Spleen (tissue), 11 donors: ENCODE data around the gene PRPSAP1. TPM values are rescaled to one million over a fixed set of nuclear protein-coding genes. Genes with fewer than 3 reads are reported as not detected.
A peak's percentile ranks its signal among the peaks of the same experiment; 100 is the strongest.

Source experiments
- DNase-seq: peaks from one replicate; pipeline ENCODE4 v3.0.0-alpha.2; 2020
- H3K27ac ChIP-seq, 8 donors: fragments of 200-600 bp; sonication (generic) in 7 of 8; 1 replicate in 4 of 8; 2 replicates in 4 of 8; pipeline versions ENCODE4 v1.5.0 to v1.8.0; 2016 to 2021; ENCODE audit warnings: inconsistent platforms in 4 of 8, mild to moderate bottlenecking in 4 of 8, moderate library complexity in 1 of 8
- H3K27me3 ChIP-seq, 7 donors: fragments of 200-600 bp; sonication (generic) in 6 of 7; replicated peaks in 1 of 7; 1 replicate in 4 of 7; 2 replicates in 3 of 7; pipeline versions ENCODE4 v1.5.0 to v1.8.0; 2016 to 2021; ENCODE audit warnings: inconsistent platforms in 3 of 7, mild to moderate bottlenecking in 1 of 7
- H3K36me3 ChIP-seq, 6 donors: fragments of 200-600 bp; sonication (generic) in 5 of 6; 1 replicate in 4 of 6; 2 replicates in 2 of 6; pipeline versions ENCODE4 v1.5.0 to v1.8.0; 2016 to 2021; ENCODE audit warnings: inconsistent platforms in 2 of 6
- H3K4me1 ChIP-seq, 6 donors: fragments of 200-600 bp; sonication (generic) in 5 of 6; 1 replicate in 3 of 6; 2 replicates in 3 of 6; pipeline versions ENCODE4 v1.5.0 to v1.8.0; 2016 to 2021; ENCODE audit warnings: inconsistent platforms in 3 of 6
- H3K4me3 ChIP-seq, 8 donors: fragments of 200-600 bp; sonication (generic) in 7 of 8; 1 replicate in 4 of 8; 2 replicates in 4 of 8; pipeline versions ENCODE4 v1.5.0 to v1.8.0; 2016 to 2021; ENCODE audit warnings: inconsistent platforms in 4 of 8, mild to moderate bottlenecking in 4 of 8, moderate library complexity in 2 of 8
- H3K9me3 ChIP-seq, 8 donors: fragments of 200-600 bp; sonication (generic) in 7 of 8; 1 replicate in 4 of 8; 2 replicates in 4 of 8; pipeline versions ENCODE4 v1.5.0 to v1.8.0; 2016 to 2021; ENCODE audit warnings: inconsistent platforms in 4 of 8
- POLR2A ChIP-seq, 3 donors: fragments of 450-650 bp; IDR thresholded peaks; one replicate each; pipeline ENCODE4 v1.5.1; 2017; ENCODE audit warnings: antibody characterized with exemption in 3 of 3, mild to moderate bottlenecking in 1 of 3
- POLR2AphosphoS5 ChIP-seq, 3 donors: sonication (generic); formaldehyde crosslinking; IDR thresholded peaks; one replicate each; pipeline ENCODE4 v1.5.1; 2017; ENCODE audit warnings: antibody characterized with exemption in 3 of 3
- WGBS, 5 donors: extraction: QIAGEN DNeasy Blood & Tissue Kit in 3 of 5; methylation state at CpG; one replicate each; pipeline versions ENCODE4 v1.1.5 to v1.1.7; 2013 to 2018; 5-methylcytosine and 5-hydroxymethylcytosine counted together
- intact Hi-C: fragments of 100-400 bp; cut with DNase I; formaldehyde crosslinking; loops from one replicate; pipeline ENCODE4 v1.15.0; 2023; ENCODE audit warnings: low total_unique reads
- polyA plus RNA-seq, 3 donors: library from polyadenylated mRNA; stranded (reverse); fragments of 200-250 nt; gene quantifications; one replicate each; pipeline ENCODE4 v1.2.1, GENCODE V29; 2013
- total RNA-seq, 7 donors: library from RNA; depleted of rRNA in 3 of 7; stranded (reverse); fragments of >200 nt in 3 of 7; fragmentation: NEBNext Ultra II Directional in 4 of 7; extraction: Animal tissue kit (Norgen Biotek cat#: 25700) in 4 of 7; gene quantifications; one replicate each; pipeline versions ENCODE4 v1.1.0 to v1.2.1, GENCODE V29; 2016 to 2021
- TF ChIP-seq, protein P1 (sequence below), 11 experiments: fragments of 200-600 bp in 7 of 11; fragments of 450-650 bp in 4 of 11; sonication (generic) in 4 of 11; IDR thresholded peaks in 8 of 11; conservative IDR thresholded peaks in 3 of 11; 1 replicate in 7 of 11; 2 replicates in 4 of 11; pipeline versions ENCODE4 v1.4.0 to v1.8.0; 2016 to 2021; ENCODE audit warnings: antibody characterized with exemption in 11 of 11, inconsistent platforms in 4 of 11, mild to moderate bottlenecking in 1 of 11
- donor health status: healthy with polysubstance abuse.
- donor health status: DM: no; HTN: no; CAD: no; lungs with moderate emphysema.
- donor health status: DM: no; HTN: no; CAD: no.
- donor health status: Bipolar disorder and iron deficiency.
- donor health status: healthy.
- donor health status: DM: no; HTN: no; CAD: no.
- donor health status: DM: yes; HTN: yes; CAD: no.

PRPSAP1 gene
- total and polyA plus RNA-seq, 10 donors = 17.5 to 54.1 (median 35.8) TPM

DNA sequence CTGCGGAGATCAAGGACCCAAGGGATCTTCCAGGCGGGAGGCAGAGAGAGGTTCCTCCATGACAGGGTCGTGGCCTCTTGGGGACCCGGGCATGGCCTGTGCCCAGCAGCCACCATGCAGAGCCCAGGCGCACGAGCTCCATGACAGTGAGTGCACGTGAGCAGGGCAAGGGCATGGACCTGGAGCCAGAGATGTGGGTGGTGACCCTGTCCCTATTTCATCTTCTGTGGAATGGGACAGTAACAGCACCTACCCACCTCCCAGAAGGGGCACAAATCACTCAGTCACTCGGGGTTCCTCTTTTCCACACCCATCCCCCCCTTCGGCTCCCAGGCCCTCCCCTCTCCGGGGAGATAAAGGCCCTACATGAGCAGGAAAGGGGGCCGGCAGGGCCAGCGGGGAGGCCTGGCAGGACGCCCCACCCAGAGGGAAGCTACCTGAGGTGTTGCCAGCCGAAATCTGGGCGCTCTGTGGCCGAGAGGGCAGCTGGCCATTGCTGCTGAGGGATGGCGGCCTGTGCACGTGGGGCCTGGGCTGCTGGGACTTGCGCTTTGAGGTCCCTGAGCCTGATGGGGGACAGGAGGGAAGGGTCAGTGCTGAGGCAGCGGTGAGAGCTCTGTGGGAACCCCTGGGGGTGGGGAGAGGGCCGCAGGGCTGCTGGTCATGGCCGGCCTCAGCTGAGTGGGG, 78.2 kb downstream of the PRPSAP1 start:
- TF ChIP-seq POLR2A (IDR thresholded peaks at IDR 0.05) = no peak
- peak in 1 of 3 donors; percentile 39 for TF ChIP-seq POLR2AphosphoS5 (IDR thresholded peaks at IDR 0.05)
- Histone ChIP-seq H3K4me1 (peaks cover 29 to 72% (median 56%) of the 10 kb centered on the region in 6 donors), H3K27me3 (no peaks in the 10 kb centered on the region), H3K4me3 (no peak overlapping the region), H3K36me3 (peaks cover 0 to 11% (median 5%) of the 10 kb centered on the region in 6 donors), H3K9me3 (no peaks in the 10 kb centered on the region), H3K27ac (peak overlapping the region in 1 of 8 donors; percentile 31)
- peak; percentile 79 for DNase-seq
- WGBS, 5 donors = 83 to 93% (median 86%) methylated on average over 8 to 22 of the region's 22 CpGs
- intact Hi-C loops = no loop called here

DNA sequence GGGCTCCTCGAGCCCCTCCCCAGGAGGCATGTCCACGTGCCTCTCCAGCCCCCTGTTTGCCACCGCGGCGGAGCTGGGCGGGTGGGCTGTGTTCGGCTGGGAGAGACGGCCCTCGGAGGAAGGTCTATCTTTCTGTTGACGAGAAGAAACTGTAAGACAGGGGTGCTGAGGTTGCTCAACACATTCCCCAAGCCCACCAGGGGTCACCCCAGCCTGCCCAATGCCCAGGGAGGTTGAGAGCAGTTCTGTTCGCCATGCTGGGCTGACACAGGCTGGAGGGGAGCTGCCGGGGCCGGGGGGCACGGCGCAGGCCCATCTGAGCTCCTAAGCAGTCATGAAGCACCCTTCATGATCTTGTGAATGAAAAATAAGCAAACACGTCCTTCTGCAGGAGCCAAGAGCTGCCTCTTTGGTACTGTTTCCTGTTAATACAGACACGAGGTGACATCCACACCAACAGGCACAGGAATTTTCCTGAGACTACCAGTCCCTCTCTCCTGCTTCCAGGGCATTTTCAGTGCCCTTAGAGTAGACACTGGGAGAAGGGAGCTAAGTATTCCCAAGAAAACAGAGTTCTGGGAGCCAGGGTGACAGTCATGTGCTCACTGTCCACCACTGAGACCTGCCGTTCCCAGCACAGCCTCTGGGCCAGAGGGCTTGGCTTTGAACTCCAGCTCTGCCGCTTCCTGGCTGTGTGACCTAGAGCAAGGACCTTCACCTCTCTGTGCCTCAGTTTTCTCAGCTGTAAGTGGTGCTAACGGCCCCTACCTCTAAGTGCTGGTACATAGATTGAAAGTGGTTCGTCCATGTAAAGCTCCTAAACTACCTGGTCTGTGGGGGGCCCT, 79.4 kb downstream of the PRPSAP1 start:
- peak; percentile 80 for DNase-seq
- Histone ChIP-seq H3K9me3 (no peaks in the 10 kb centered on the region), H3K27ac (peak overlapping the region in 7 of 8 donors; percentile 27 to 99 (median 99)), H3K4me3 (no peak overlapping the region), H3K36me3 (peaks cover 0 to 23% (median 14%) of the 10 kb centered on the region in 6 donors), H3K27me3 (no peaks in the 10 kb centered on the region), H3K4me1 (peaks cover 41 to 79% (median 65%) of the 10 kb centered on the region in 6 donors)
- intact Hi-C loops = no loop called here
- no peak for TF ChIP-seq POLR2A (IDR thresholded peaks at IDR 0.05)
- TF ChIP-seq, protein P1, sequence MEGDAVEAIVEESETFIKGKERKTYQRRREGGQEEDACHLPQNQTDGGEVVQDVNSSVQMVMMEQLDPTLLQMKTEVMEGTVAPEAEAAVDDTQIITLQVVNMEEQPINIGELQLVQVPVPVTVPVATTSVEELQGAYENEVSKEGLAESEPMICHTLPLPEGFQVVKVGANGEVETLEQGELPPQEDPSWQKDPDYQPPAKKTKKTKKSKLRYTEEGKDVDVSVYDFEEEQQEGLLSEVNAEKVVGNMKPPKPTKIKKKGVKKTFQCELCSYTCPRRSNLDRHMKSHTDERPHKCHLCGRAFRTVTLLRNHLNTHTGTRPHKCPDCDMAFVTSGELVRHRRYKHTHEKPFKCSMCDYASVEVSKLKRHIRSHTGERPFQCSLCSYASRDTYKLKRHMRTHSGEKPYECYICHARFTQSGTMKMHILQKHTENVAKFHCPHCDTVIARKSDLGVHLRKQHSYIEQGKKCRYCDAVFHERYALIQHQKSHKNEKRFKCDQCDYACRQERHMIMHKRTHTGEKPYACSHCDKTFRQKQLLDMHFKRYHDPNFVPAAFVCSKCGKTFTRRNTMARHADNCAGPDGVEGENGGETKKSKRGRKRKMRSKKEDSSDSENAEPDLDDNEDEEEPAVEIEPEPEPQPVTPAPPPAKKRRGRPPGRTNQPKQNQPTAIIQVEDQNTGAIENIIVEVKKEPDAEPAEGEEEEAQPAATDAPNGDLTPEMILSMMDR (IDR thresholded peaks at IDR 0.05 in 8 of 11, conservative IDR thresholded peaks at IDR 0.05 in 3 of 11) = no peak
- TF ChIP-seq POLR2AphosphoS5 (IDR thresholded peaks at IDR 0.05) = peak in 2 of 3 donors; percentile 5 to 74
- WGBS, 5 donors = 51 to 71% (median 65%) methylated on average over 10 to 21 of the region's 21 CpGs

DNA sequence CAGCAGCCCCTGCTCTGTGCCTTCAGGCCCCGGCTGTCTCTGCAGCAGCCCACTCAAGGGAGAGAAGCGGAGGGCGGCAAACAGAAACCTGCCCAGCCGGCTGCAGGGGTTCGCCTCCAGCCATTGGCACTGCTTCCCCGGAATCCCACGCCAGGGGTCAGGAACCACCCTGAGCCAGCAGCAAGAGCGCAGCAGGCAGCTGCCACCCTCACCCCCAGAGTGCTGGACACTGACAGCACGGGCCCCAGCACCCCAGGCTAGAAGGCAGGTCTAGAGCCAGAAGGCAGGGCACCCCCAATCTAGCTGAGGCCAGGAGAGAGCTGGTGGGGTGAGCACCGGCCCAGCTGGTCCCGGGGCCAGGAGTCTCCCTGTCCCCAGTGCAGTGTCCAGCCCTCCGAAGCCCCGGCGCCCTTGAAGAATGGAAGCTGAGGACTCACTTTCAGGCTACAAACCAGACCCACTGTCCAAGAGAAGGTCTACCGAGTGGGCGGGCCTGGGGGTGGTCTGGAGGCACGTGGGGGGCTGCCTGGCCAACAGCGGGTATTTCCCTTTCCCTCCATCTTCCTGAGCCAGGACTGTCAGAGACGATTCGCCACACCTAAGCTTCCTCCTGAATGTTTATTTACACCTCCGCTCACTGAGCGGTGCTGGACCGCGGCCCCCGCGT, 80.1 kb downstream of the PRPSAP1 start:
- 71 to 82% (median 75%) methylated on average over 19 to 26 of the region's 26 CpGs for WGBS, 5 donors
- intact Hi-C loops = no loop called here

More for the DNA sequence above, 80.1 kb downstream of the PRPSAP1 start:
- peak; percentile 86 for DNase-seq
- TF ChIP-seq, protein P1 (IDR thresholded peaks at IDR 0.05 in 8 of 11, conservative IDR thresholded peaks at IDR 0.05 in 3 of 11) = no peak
- TF ChIP-seq POLR2AphosphoS5 (IDR thresholded peaks at IDR 0.05) = peak in 2 of 3 donors; percentile 23 to 76
- H3K4me1 ChIP-seq = peaks cover 48 to 81% (median 70%) of the 10 kb centered on the region in 6 donors
- peak overlapping the region in 7 of 8 donors; percentile 83 to 99 (median 99) for H3K27ac ChIP-seq
- no peak overlapping the region for H3K4me3 ChIP-seq
- H3K36me3 ChIP-seq = peaks cover 0 to 30% (median 15%) of the 10 kb centered on the region in 6 donors
- no peaks in the 10 kb centered on the region for H3K27me3 ChIP-seq
- no peaks in the 10 kb centered on the region for H3K9me3 ChIP-seq
